ENCODE measurements around the gene MALT1.
A peak's percentile ranks its signal among the peaks of the same experiment; 100 is the strongest.

DNA sequence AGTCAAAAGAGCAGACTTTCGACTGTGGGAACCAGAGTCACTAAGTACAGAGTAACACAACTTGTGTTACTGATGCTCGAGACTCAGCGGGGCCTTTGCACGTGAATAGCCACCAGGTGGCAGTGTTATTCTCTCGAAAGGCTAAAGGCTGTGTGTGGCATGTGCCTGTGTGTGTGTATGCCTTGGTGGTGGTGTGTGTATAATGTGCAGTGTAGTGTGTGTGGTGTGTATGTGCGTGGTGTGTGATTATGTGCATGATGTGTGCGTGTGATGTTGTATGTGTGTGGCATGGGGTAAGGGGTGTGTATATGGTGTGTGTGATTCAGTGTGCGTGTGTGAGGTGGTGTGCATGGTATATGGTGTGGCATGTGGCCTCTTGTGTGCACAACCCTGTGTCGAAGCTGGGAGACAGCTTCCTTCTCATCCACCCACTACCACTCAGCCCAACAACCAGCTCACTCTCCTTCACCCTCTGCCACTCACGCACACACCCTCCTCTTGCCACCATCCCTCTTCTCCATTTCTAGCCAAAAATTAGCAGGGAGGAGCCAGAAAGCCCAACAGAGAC is 110.4 kb downstream of the MALT1 start:
- no peak for TF ChIP-seq POLR2A (IDR thresholded peaks at IDR 0.05; ENCODE audit: extremely low read depth, insufficient read length)
- TF ChIP-seq, protein P1, sequence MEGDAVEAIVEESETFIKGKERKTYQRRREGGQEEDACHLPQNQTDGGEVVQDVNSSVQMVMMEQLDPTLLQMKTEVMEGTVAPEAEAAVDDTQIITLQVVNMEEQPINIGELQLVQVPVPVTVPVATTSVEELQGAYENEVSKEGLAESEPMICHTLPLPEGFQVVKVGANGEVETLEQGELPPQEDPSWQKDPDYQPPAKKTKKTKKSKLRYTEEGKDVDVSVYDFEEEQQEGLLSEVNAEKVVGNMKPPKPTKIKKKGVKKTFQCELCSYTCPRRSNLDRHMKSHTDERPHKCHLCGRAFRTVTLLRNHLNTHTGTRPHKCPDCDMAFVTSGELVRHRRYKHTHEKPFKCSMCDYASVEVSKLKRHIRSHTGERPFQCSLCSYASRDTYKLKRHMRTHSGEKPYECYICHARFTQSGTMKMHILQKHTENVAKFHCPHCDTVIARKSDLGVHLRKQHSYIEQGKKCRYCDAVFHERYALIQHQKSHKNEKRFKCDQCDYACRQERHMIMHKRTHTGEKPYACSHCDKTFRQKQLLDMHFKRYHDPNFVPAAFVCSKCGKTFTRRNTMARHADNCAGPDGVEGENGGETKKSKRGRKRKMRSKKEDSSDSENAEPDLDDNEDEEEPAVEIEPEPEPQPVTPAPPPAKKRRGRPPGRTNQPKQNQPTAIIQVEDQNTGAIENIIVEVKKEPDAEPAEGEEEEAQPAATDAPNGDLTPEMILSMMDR (IDR thresholded peaks at IDR 0.05; ENCODE audit: low read depth, low read length): peak; percentile 76
- TF ChIP-seq, protein P2, sequence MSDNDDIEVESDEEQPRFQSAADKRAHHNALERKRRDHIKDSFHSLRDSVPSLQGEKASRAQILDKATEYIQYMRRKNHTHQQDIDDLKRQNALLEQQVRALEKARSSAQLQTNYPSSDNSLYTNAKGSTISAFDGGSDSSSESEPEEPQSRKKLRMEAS (IDR thresholded peaks at IDR 0.05; ENCODE audit: low read depth, low read length): peak; percentile 79

Measured in NB4 (cell line).